ENCODE measurements around the gene PRKCA.

GRCh38 chr17:66542129-66542966 lies 239.9 kb downstream of the PRKCA start:
- TF ChIP-seq CTCF (IDR thresholded peaks at IDR 0.05) = no peak
- no peak for TF ChIP-seq POLR2A (IDR thresholded peaks at IDR 0.05)
- TF ChIP-seq EP300 (IDR thresholded peaks at IDR 0.05) = no peak

Data from ovary (tissue), 3 donors.